ENCODE results near the gene CDCA4.

CDCA4 gene

DNA sequence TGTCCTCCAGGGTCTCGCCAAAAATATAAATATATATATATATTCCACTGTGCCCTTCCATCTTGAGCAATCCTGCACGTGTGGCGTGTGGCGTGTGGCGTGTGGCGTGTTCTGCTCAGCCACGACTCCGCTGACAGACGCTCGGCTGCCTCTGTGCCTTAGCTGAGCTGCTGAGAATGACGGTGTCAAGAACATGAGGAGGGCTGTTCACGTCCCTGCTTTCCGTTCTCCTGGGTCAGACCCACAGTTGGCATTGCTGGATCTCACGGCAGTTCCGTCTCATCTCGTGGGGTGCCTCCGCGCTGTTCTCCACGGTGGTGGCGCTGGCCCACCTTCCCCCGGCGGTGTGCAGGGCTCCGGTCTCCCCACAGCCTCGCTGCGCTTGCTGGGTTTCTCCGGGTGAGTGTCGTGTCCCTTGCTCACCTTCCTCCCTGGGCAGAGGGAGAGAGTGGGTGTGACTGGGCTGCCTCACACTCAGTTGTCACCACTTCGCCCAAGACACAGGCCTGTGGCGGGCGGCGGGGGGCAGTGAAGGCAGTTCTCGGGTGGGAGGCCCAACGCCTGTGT, 34.9 kb upstream of the CDCA4 start:
- H3K79me2 ChIP-seq (ENCODE audit: insufficient read depth, low read length): no peaks in the 10 kb centered on the region
- no peaks in the 10 kb centered on the region for H3K4me1 ChIP-seq (ENCODE audit: insufficient read depth, low read length, severe bottlenecking)
- no peak overlapping the region for H3K27ac ChIP-seq (ENCODE audit: low read depth, low read length, poor library complexity, severe bottlenecking)
- no peaks in the 10 kb centered on the region for H4K20me1 ChIP-seq (ENCODE audit: insufficient read depth, low read length)
- H2AFZ ChIP-seq (ENCODE audit: low read length): no peak overlapping the region
- no peaks in the 10 kb centered on the region for H3K9me3 ChIP-seq (ENCODE audit: low read length)
- no peaks in the 10 kb centered on the region for H3K9me2 ChIP-seq (ENCODE audit: low read depth, low read length)
- no peak overlapping the region for H3K4me2 ChIP-seq (ENCODE audit: low read length)
- no peak overlapping the region for H3K4me3 ChIP-seq (ENCODE audit: low read depth, low read length, poor library complexity, severe bottlenecking)
- peaks cover 30% of the 10 kb centered on the region for H3K27me3 ChIP-seq (ENCODE audit: insufficient read depth, low read length)
- no peaks in the 10 kb centered on the region for H3K36me3 ChIP-seq (ENCODE audit: insufficient read depth, low read length)
- no peaks in the 10 kb centered on the region for H3F3A ChIP-seq (ENCODE audit: insufficient read depth, low read length)
- TF ChIP-seq, protein P1, sequence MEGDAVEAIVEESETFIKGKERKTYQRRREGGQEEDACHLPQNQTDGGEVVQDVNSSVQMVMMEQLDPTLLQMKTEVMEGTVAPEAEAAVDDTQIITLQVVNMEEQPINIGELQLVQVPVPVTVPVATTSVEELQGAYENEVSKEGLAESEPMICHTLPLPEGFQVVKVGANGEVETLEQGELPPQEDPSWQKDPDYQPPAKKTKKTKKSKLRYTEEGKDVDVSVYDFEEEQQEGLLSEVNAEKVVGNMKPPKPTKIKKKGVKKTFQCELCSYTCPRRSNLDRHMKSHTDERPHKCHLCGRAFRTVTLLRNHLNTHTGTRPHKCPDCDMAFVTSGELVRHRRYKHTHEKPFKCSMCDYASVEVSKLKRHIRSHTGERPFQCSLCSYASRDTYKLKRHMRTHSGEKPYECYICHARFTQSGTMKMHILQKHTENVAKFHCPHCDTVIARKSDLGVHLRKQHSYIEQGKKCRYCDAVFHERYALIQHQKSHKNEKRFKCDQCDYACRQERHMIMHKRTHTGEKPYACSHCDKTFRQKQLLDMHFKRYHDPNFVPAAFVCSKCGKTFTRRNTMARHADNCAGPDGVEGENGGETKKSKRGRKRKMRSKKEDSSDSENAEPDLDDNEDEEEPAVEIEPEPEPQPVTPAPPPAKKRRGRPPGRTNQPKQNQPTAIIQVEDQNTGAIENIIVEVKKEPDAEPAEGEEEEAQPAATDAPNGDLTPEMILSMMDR (IDR thresholded peaks at IDR 0.05; ENCODE audit: low read length): no peak
- TF ChIP-seq EZH2 (IDR thresholded peaks at IDR 0.05; ENCODE audit: borderline replicate concordance, low read length): no peak
- H3K9ac ChIP-seq (ENCODE audit: low read length): no peak overlapping the region

DNA sequence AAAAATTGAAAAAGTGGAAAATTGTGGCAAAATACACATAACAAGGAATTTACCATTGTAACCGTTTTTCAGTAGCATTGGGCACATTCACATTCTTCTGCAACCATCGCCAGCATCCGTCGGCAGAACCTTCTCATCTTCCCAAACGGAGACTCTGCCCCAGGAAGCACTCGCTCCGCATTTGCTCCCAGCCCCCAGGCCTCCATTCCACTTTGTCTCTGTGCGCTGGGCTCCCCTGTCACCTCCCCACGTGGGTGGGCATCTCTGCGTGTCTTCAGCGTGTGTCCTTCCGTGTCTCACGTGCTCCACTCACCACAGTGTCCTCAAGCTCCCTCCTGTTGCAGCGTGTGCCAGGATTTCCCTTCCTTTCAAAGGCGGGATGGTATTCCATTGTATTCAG, 34.5 kb upstream of the CDCA4 start:
- H3F3A ChIP-seq (ENCODE audit: insufficient read depth, low read length): no peaks in the 10 kb centered on the region
- H3K9me3 ChIP-seq (ENCODE audit: low read length): no peaks in the 10 kb centered on the region
- no peak overlapping the region for H2AFZ ChIP-seq (ENCODE audit: low read length)
- H3K79me2 ChIP-seq (ENCODE audit: insufficient read depth, low read length): no peaks in the 10 kb centered on the region
- no peak overlapping the region for H3K4me3 ChIP-seq (ENCODE audit: low read depth, low read length, poor library complexity, severe bottlenecking)
- no peak overlapping the region for H3K4me2 ChIP-seq (ENCODE audit: low read length)
- H3K27me3 ChIP-seq (ENCODE audit: insufficient read depth, low read length): peaks cover 27% of the 10 kb centered on the region
- no peak overlapping the region for H3K9ac ChIP-seq (ENCODE audit: low read length)
- H3K36me3 ChIP-seq (ENCODE audit: insufficient read depth, low read length): no peaks in the 10 kb centered on the region
- H3K4me1 ChIP-seq (ENCODE audit: insufficient read depth, low read length, severe bottlenecking): no peaks in the 10 kb centered on the region
- H3K27ac ChIP-seq (ENCODE audit: low read depth, low read length, poor library complexity, severe bottlenecking): no peak overlapping the region
- TF ChIP-seq EZH2 (IDR thresholded peaks at IDR 0.05; ENCODE audit: borderline replicate concordance, low read length): no peak
- TF ChIP-seq, protein P1 (IDR thresholded peaks at IDR 0.05; ENCODE audit: low read length): no peak
- H3K9me2 ChIP-seq (ENCODE audit: low read depth, low read length): no peaks in the 10 kb centered on the region
- H4K20me1 ChIP-seq (ENCODE audit: insufficient read depth, low read length): no peaks in the 10 kb centered on the region

DNA sequence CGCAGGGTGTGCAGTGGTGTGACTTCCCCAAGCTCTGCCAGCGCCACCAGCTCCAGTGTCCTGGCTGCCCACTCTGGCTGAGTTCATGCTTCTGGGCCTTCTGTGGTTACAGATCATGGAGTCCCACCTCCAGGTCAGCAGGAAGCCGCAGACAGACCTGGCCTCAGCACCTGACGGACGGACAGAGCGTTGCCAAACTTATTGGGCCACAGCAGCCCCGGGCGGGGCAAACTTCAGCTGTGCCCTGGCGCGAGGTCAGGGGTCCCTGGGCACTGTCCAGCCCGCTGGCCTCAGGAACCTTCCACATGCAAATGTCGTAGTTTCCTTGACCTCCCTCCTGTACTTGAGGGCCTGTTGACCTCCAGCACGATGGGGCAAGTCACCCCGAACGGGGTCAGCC, 33.1 kb upstream of the CDCA4 start:
- H3K79me2 ChIP-seq (ENCODE audit: insufficient read depth, low read length): no peaks in the 10 kb centered on the region
- no peaks in the 10 kb centered on the region for H3F3A ChIP-seq (ENCODE audit: insufficient read depth, low read length)
- H3K9me3 ChIP-seq (ENCODE audit: low read length): no peaks in the 10 kb centered on the region
- H3K27ac ChIP-seq (ENCODE audit: low read depth, low read length, poor library complexity, severe bottlenecking): no peak overlapping the region
- no peaks in the 10 kb centered on the region for H3K36me3 ChIP-seq (ENCODE audit: insufficient read depth, low read length)
- H3K4me1 ChIP-seq (ENCODE audit: insufficient read depth, low read length, severe bottlenecking): no peaks in the 10 kb centered on the region
- H3K4me3 ChIP-seq (ENCODE audit: low read depth, low read length, poor library complexity, severe bottlenecking): no peak overlapping the region
- no peak overlapping the region for H3K9ac ChIP-seq (ENCODE audit: low read length)
- peaks cover 14% of the 10 kb centered on the region for H3K27me3 ChIP-seq (ENCODE audit: insufficient read depth, low read length)
- H3K4me2 ChIP-seq (ENCODE audit: low read length): no peak overlapping the region
- H4K20me1 ChIP-seq (ENCODE audit: insufficient read depth, low read length): no peaks in the 10 kb centered on the region
- TF ChIP-seq EZH2 (IDR thresholded peaks at IDR 0.05; ENCODE audit: borderline replicate concordance, low read length): no peak
- H2AFZ ChIP-seq (ENCODE audit: low read length): no peak overlapping the region
- no peaks in the 10 kb centered on the region for H3K9me2 ChIP-seq (ENCODE audit: low read depth, low read length)

DNA sequence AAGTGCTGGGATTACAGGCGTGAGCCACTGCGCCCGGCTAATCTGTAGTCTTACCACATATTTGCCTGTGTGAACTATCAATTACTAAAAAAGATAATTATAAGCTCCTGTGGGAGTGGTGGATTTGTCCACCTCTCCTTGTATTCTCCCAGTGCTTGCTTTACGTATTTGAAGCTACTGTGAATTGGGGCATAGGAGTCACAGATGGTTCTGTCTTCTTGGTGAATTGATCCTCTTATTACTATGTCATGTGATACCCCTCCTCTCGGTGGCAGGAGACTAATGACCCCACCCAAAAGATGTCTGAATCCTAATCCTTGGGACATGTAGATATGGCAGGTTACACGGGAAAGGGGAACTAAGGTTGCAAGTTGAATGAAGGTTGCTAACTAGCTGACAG, 32.5 kb upstream of the CDCA4 start:
- H4K20me1 ChIP-seq (ENCODE audit: insufficient read depth, low read length): no peaks in the 10 kb centered on the region
- no peaks in the 10 kb centered on the region for H3K4me1 ChIP-seq (ENCODE audit: insufficient read depth, low read length, severe bottlenecking)
- no peak overlapping the region for H3K9ac ChIP-seq (ENCODE audit: low read length)
- no peak overlapping the region for H3K4me2 ChIP-seq (ENCODE audit: low read length)
- peaks cover 13% of the 10 kb centered on the region for H3K27me3 ChIP-seq (ENCODE audit: insufficient read depth, low read length)
- H3K4me3 ChIP-seq (ENCODE audit: low read depth, low read length, poor library complexity, severe bottlenecking): no peak overlapping the region
- H3K9me2 ChIP-seq (ENCODE audit: low read depth, low read length): no peaks in the 10 kb centered on the region
- no peaks in the 10 kb centered on the region for H3K36me3 ChIP-seq (ENCODE audit: insufficient read depth, low read length)
- no peak for TF ChIP-seq EZH2 (IDR thresholded peaks at IDR 0.05; ENCODE audit: borderline replicate concordance, low read length)
- TF ChIP-seq, protein P1 (IDR thresholded peaks at IDR 0.05; ENCODE audit: low read length): no peak
- H3K79me2 ChIP-seq (ENCODE audit: insufficient read depth, low read length): no peaks in the 10 kb centered on the region
- no peaks in the 10 kb centered on the region for H3K9me3 ChIP-seq (ENCODE audit: low read length)
- H3F3A ChIP-seq (ENCODE audit: insufficient read depth, low read length): no peaks in the 10 kb centered on the region
- no peak overlapping the region for H3K27ac ChIP-seq (ENCODE audit: low read depth, low read length, poor library complexity, severe bottlenecking)
- H2AFZ ChIP-seq (ENCODE audit: low read length): no peak overlapping the region
